H1 (cell line): ENCODE data around the gene UBE2K. TPM values are rescaled to one million over a fixed set of nuclear protein-coding genes. Genes with fewer than 3 reads are reported as not detected.

Experiments
- CTCF ChIA-PET: fragments of 300-600 bp; sonication (Branson Sonifier 250); formaldehyde crosslinking; loops from one replicate; lab custom pipeline; 2021; ENCODE audit not compliant: partially characterized antibody; lab: Charles Lee
- POLR2A ChIA-PET: fragments of 300-600 bp; sonication (Branson Sonifier 250); formaldehyde crosslinking; loops from one replicate; lab custom pipeline; 2021; ENCODE audit warnings: inconsistent platforms; ENCODE audit not compliant: partially characterized antibody; lab: Charles Lee
- DNase-seq, 2 experiments: peaks; one replicate each; pipeline versions ENCODE4 v3.0.0 to v3.0.0-alpha.2; 2010 to 2022; ENCODE audit warnings: low spot score in 2 of 2, low read depth in 1 of 2, mixed read lengths in 1 of 2
- FAIRE-seq: peaks from 2 replicates; lab custom pipeline; 2011; peaks lifted over from hg19 to GRCh38; lab: Jason Lieb, UNC
- H2AFZ ChIP-seq: 2 replicates; pipeline ENCODE4 v1.8.1; 2012; ENCODE audit warnings: low read length, inconsistent platforms
- H2AK5ac ChIP-seq: 2 replicates; pipeline ENCODE4 v1.6.1; 2013; ENCODE audit warnings: low read depth, low read length
- H2BK120ac ChIP-seq: replicated peaks from 2 replicates; pipeline ENCODE3; 2013; ENCODE audit warnings: low read depth, low read length, inconsistent platforms
- H2BK12ac ChIP-seq: 2 replicates; pipeline ENCODE4 v1.6.1; 2013; ENCODE audit warnings: low read depth, low read length
- H2BK15ac ChIP-seq: 2 replicates; pipeline ENCODE4 v1.6.1; 2013; ENCODE audit warnings: low read length
- H2BK20ac ChIP-seq: 2 replicates; pipeline ENCODE4 v1.6.1; 2013; ENCODE audit warnings: low read length
- H2BK5ac ChIP-seq: 2 replicates; pipeline ENCODE4 v1.6.1; 2013; ENCODE audit warnings: low read depth, low read length
- H3K14ac ChIP-seq: 2 replicates; pipeline ENCODE4 v1.6.1; 2013; ENCODE audit warnings: inconsistent platforms; ENCODE audit not compliant: insufficient read length
- H3K18ac ChIP-seq: 2 replicates; pipeline ENCODE4 v1.6.1; 2013; ENCODE audit warnings: low read length; ENCODE audit errors: extremely low read depth
- H3K23ac ChIP-seq: 2 replicates; pipeline ENCODE4 v1.6.1; 2013; ENCODE audit warnings: inconsistent platforms; ENCODE audit not compliant: insufficient read length
- H3K23me2 ChIP-seq: 2 replicates; pipeline ENCODE4 v1.6.1; 2013; ENCODE audit warnings: low read depth, low read length
- H3K27ac ChIP-seq: 2 replicates; pipeline ENCODE4 v1.6.1; 2011; ENCODE audit warnings: low read depth, low read length, inconsistent platforms
- H3K27me3 ChIP-seq, 4 experiments: replicated peaks in 1 of 4; 1 replicate in 1 of 4; 2 replicates in 3 of 4; pipeline versions ENCODE4 v1.6.1 to v1.8.1; 2011 to 2013; ENCODE audit warnings: low read length in 3 of 4, mild to moderate bottlenecking in 3 of 4, inconsistent platforms in 2 of 4, mixed read lengths in 2 of 4, moderate library complexity in 1 of 4; ENCODE audit not compliant: control insufficient read depth in 3 of 4, insufficient read depth in 3 of 4; ENCODE audit errors: extremely low read depth in 1 of 4
- H3K36me3 ChIP-seq, 4 experiments: 2 replicates each; pipeline versions ENCODE4 v1.6.1 to v1.8.1; 2011 to 2013; ENCODE audit warnings: mild to moderate bottlenecking in 4 of 4, low read length in 3 of 4, moderate library complexity in 2 of 4, control low read depth in 1 of 4, inconsistent platforms in 1 of 4; ENCODE audit not compliant: insufficient read depth in 4 of 4, control insufficient read depth in 2 of 4
- H3K4ac ChIP-seq: replicated peaks from 2 replicates; pipeline ENCODE3; 2013; ENCODE audit warnings: low read length, low read depth, mixed read lengths, inconsistent platforms; ENCODE audit not compliant: insufficient read length
- H3K4me1 ChIP-seq, 4 experiments: replicated peaks in 1 of 4; 1 replicate in 1 of 4; 2 replicates in 3 of 4; pipeline versions ENCODE4 v1.6.1 to v1.8.1; 2011 to 2013; ENCODE audit warnings: low read length in 3 of 4, inconsistent platforms in 2 of 4, mixed read lengths in 1 of 4; ENCODE audit not compliant: insufficient read depth in 4 of 4, control insufficient read depth in 3 of 4
- H3K4me2 ChIP-seq, 2 experiments: 2 replicates each; pipeline versions ENCODE4 v1.6.1 to v1.8.1; 2011 to 2013; ENCODE audit warnings: low read depth in 2 of 2, low read length in 2 of 2, control low read depth in 1 of 2, inconsistent platforms in 1 of 2, mild to moderate bottlenecking in 1 of 2; ENCODE audit not compliant: insufficient read depth in 1 of 2
- H3K4me3 ChIP-seq, 4 experiments: fragments of 200-600, 300-600 bp in 1 of 4; sonication (generic), shearing (Covaris generic), sonication (Bioruptor Twin) in 1 of 4; 2 replicates each; pipeline versions ENCODE4 v1.5.1 to v1.8.1; 2011 to 2016; ENCODE audit warnings: low read length in 4 of 4, low read depth in 3 of 4, control low read depth in 2 of 4, inconsistent platforms in 2 of 4, mild to moderate bottlenecking in 2 of 4, mixed read lengths in 1 of 4, moderate library complexity in 1 of 4; ENCODE audit not compliant: insufficient read depth in 2 of 4; ENCODE audit errors: extremely low read depth in 1 of 4
- H3K56ac ChIP-seq: replicated peaks from 2 replicates; pipeline ENCODE3; 2013; ENCODE audit warnings: low read depth, mild to moderate bottlenecking, mixed read lengths, low read length, inconsistent platforms; ENCODE audit not compliant: insufficient read length
- H3K79me1 ChIP-seq: 2 replicates; pipeline ENCODE4 v1.6.1; 2013; ENCODE audit warnings: low read depth, low read length, control low read depth
- H3K79me2 ChIP-seq, 2 experiments: 2 replicates each; pipeline versions ENCODE4 v1.6.1 to v1.8.1; 2012 to 2013; ENCODE audit warnings: low read length in 2 of 2, mild to moderate bottlenecking in 2 of 2, inconsistent platforms in 1 of 2; ENCODE audit not compliant: insufficient read depth in 2 of 2, control insufficient read depth in 1 of 2
- H3K9ac ChIP-seq, 4 experiments: replicated peaks in 1 of 4; 1 replicate in 1 of 4; 2 replicates in 3 of 4; pipeline versions ENCODE4 v1.6.1 to v1.8.1; 2011 to 2013; ENCODE audit warnings: low read depth in 3 of 4, low read length in 3 of 4, control low read depth in 2 of 4, mild to moderate bottlenecking in 2 of 4, moderate library complexity in 2 of 4, inconsistent platforms in 1 of 4; ENCODE audit errors: extremely low read depth in 1 of 4
- H3K9me3 ChIP-seq, 2 experiments: 2 replicates each; pipeline versions ENCODE4 v1.6.1 to v1.8.1; 2012 to 2013; ENCODE audit warnings: mild to moderate bottlenecking in 2 of 2, moderate library complexity in 2 of 2, control low read depth in 1 of 2, inconsistent platforms in 1 of 2, low read depth in 1 of 2, low read length in 1 of 2, mixed read lengths in 1 of 2; ENCODE audit not compliant: insufficient read depth in 2 of 2
- H4K20me1 ChIP-seq, 2 experiments: replicated peaks in 1 of 2; 2 replicates each; pipeline versions ENCODE3 to v1.8.1; 2011 to 2013; ENCODE audit warnings: inconsistent platforms in 2 of 2, low read length in 2 of 2, mild to moderate bottlenecking in 1 of 2; ENCODE audit not compliant: insufficient read depth in 2 of 2, control insufficient read depth in 1 of 2
- H4K5ac ChIP-seq: 2 replicates; pipeline ENCODE4 v1.6.1; 2013; ENCODE audit warnings: low read length, low read depth, mixed read lengths, inconsistent platforms; ENCODE audit not compliant: insufficient read length
- H4K8ac ChIP-seq: 2 replicates; pipeline ENCODE4 v1.8.0; 2013; ENCODE audit warnings: mild to moderate bottlenecking, moderate library complexity, low read length, inconsistent platforms; ENCODE audit not compliant: insufficient read depth; ENCODE audit errors: extremely low read depth
- H4K91ac ChIP-seq: replicated peaks from 2 replicates; pipeline ENCODE3; 2013; ENCODE audit warnings: low read length, mixed read lengths, inconsistent platforms; ENCODE audit not compliant: insufficient read length
- ATF2 ChIP-seq: IDR thresholded peaks from 2 replicates; pipeline ENCODE4 v1.6.1; 2012; ENCODE audit warnings: low read length, inconsistent platforms
- BRCA1 ChIP-seq: IDR thresholded peaks from 2 replicates; pipeline ENCODE4 v1.6.1; 2012; ENCODE audit warnings: low read depth, low read length, improper control_type of control experiment
- CBX8 ChIP-seq: fragments of 300-800, 300-1000 bp; sonication (generic); IDR thresholded peaks from 2 replicates; pipeline ENCODE4 v1.7.1; 2016; ENCODE audit warnings: low read depth, low read length, borderline replicate concordance
- CREB1 ChIP-seq: IDR thresholded peaks from 2 replicates; pipeline ENCODE4 v1.6.1; 2012; ENCODE audit warnings: inconsistent platforms
- EGR1 ChIP-seq: IDR thresholded peaks from 2 replicates; pipeline ENCODE4 v1.6.1; 2011; ENCODE audit warnings: low read depth, low read length, borderline replicate concordance
- EZH2 ChIP-seq: fragments of 200-600 bp; sonication (generic); IDR thresholded peaks from 2 replicates; pipeline ENCODE4 v1.7.1; 2012; ENCODE audit warnings: low read depth, mild to moderate bottlenecking, moderate library complexity, low read length, inconsistent platforms; ENCODE audit not compliant: severe bottlenecking
- NRF1 ChIP-seq: IDR thresholded peaks from 2 replicates; pipeline ENCODE4 v1.6.1; 2011; ENCODE audit warnings: mild to moderate bottlenecking, low read depth, low read length, improper control_type of control experiment
- RBBP5 ChIP-seq: IDR thresholded peaks from 2 replicates; pipeline ENCODE4 v1.7.1; 2012; ENCODE audit warnings: low read depth, mild to moderate bottlenecking, inconsistent platforms, low read length, moderate library complexity, borderline replicate concordance
- RFX5 ChIP-seq: IDR thresholded peaks from 2 replicates; pipeline ENCODE4 v1.6.1; 2011; ENCODE audit warnings: low read depth, low read length, improper control_type of control experiment, borderline replicate concordance
- RNF2 ChIP-seq: fragments of 200-900, 300-1000 bp; sonication (generic); IDR thresholded peaks from 2 replicates; pipeline ENCODE4 v1.7.1; 2016; ENCODE audit warnings: borderline replicate concordance, low read depth, mild to moderate bottlenecking, antibody characterized with exemption, low read length; ENCODE audit not compliant: poor library complexity, severe bottlenecking; ENCODE audit errors: missing control alignments
- SIN3A ChIP-seq, 2 experiments: IDR thresholded peaks in 1 of 2; conservative IDR thresholded peaks in 1 of 2; 2 replicates each; pipeline ENCODE4 v1.6.1; 2011 to 2012; ENCODE audit warnings: low read length in 2 of 2, improper control_type of control experiment in 1 of 2, low read depth in 1 of 2, mild to moderate bottlenecking in 1 of 2
- SIX5 ChIP-seq: IDR thresholded peaks from 2 replicates; pipeline ENCODE4 v1.6.1; 2011; ENCODE audit warnings: mild to moderate bottlenecking, low read depth, low read length
- SRF ChIP-seq: IDR thresholded peaks from 2 replicates; pipeline ENCODE4 v1.6.1; 2011; ENCODE audit warnings: mild to moderate bottlenecking, low read depth, low read length, moderate library complexity
- WGBS, 2 experiments: shearing (Covaris generic) in 1 of 2; methylation state at CpG; one replicate each; pipeline versions ENCODE4 v1.1.6 to v1.1.7; 2013 to 2015; ENCODE audit warnings: low lambda C conversion rate in 2 of 2, mixed read lengths in 2 of 2, inconsistent platforms in 1 of 2, low coverage in 1 of 2, missing lambda C conversion rate in 1 of 2; ENCODE audit not compliant: insufficient replicate concordance in 2 of 2, insufficient coverage in 1 of 2, insufficient read length in 1 of 2; ENCODE audit errors: extremely low coverage in 1 of 2, missing lambda C conversion rate in 1 of 2; 5-methylcytosine and 5-hydroxymethylcytosine counted together
- polyA plus RNA-seq, 7 experiments: library from polyadenylated mRNA; depleted of rRNA in 3 of 7; stranded (reverse) in 5 of 7; unstranded in 2 of 7; fragments of >200 nt in 5 of 7; fragments of 200-250 nt in 2 of 7; gene quantifications; 1 replicate in 5 of 7; 2 replicates in 1 of 7; 4 replicates in 1 of 7; pipeline versions ENCODE4 v1.2.1 to v1.2.3, GENCODE V29; 2011 to 2013; ENCODE audit warnings: missing spikeins in 2 of 7, mixed read lengths in 2 of 7
- total RNA-seq: library from RNA; stranded (reverse); fragmentation: NEBNext Ultra II Directional; extraction: Animal tissue kit (Norgen Biotek cat#: 25700); gene quantifications from 2 replicates; pipeline ENCODE4 v1.2.1, GENCODE V29; 2021

The UBE2K gene
- total and polyA plus RNA-seq, 2 of the 8 experiments (the other 6 are each of a cell fraction or from before 2014, with no cell fraction given) = 53.6 to 174 TPM

- H3K23me2 ChIP-seq = no peaks in the 10 kb centered on the region
- H3K4me1 ChIP-seq = no peaks in the 10 kb centered on the region
- no peak overlapping the region for H2BK5ac ChIP-seq
- no peaks in the 10 kb centered on the region for H4K20me1 ChIP-seq
- no peak overlapping the region for H4K91ac ChIP-seq
- H3K79me2 ChIP-seq = no peaks in the 10 kb centered on the region
- no peak overlapping the region for H3K14ac ChIP-seq
- H3K56ac ChIP-seq = no peak overlapping the region
- H3K79me1 ChIP-seq = no peaks in the 10 kb centered on the region
- no peak for DNase-seq
- H2AK5ac ChIP-seq = no peak overlapping the region
- no peak overlapping the region for H2BK120ac ChIP-seq
- H4K8ac ChIP-seq = no peak overlapping the region
- no peak overlapping the region for H3K9ac ChIP-seq
- H3K27ac ChIP-seq = no peak overlapping the region
- H3K36me3 ChIP-seq = no peaks in the 10 kb centered on the region
- H3K18ac ChIP-seq = no peak overlapping the region
- CTCF ChIA-PET = no interaction called here
- no peak overlapping the region for H2BK20ac ChIP-seq
- H4K5ac ChIP-seq = no peak overlapping the region
- H2AFZ ChIP-seq = no peak overlapping the region
- FAIRE-seq = no peak
- POLR2A ChIA-PET = interaction anchor here (0.6 to 2.0 kb wide), 3 partner anchors 12 to 205 kb away, joined by 3 to 10 read pairs (median 3); no protein-coding TSS in a partner anchor
- H3K9me3 ChIP-seq = no peaks in the 10 kb centered on the region
- H3K4me2 ChIP-seq = no peak overlapping the region
- 97% methylated on average over 7 of the region's 7 CpGs; no CpG with 5 or more reads in 1 of the 2 experiments for WGBS, 2 experiments
- H3K27me3 ChIP-seq = no peaks in the 10 kb centered on the region
- H3K23ac ChIP-seq = no peak overlapping the region
- no peak overlapping the region for H2BK12ac ChIP-seq
- H2BK15ac ChIP-seq = no peak overlapping the region
- no peak overlapping the region for H3K4ac ChIP-seq
- no peak overlapping the region for H3K4me3 ChIP-seq
- TF ChIP-seq CREB1 (no peak), RBBP5 (no peak), NRF1 (no peak), EZH2 (no peak), SIX5 (no peak), RFX5 (no peak), ATF2 (no peak), SIN3A (conservative IDR thresholded peaks at IDR 0.05 in 1 of 2, IDR thresholded peaks at IDR 0.05 in 1 of 2; ENCODE audit: low read depth in 1 of 2, low read length in 2 of 2) (no peak), EGR1 (no peak), RNF2 (no peak), SRF (no peak), CBX8 (no peak), BRCA1 (no peak)
Observed at GRCh38 chr4:39662683-39663082, 35.3 kb upstream of the UBE2K start.
